Panc1 (cell line): ENCODE results near the gene EIF4E3. TPM values are rescaled to one million over a fixed set of nuclear protein-coding genes. Genes with fewer than 3 reads are reported as not detected.

Source experiments
- ATAC-seq: fragments of 200-7000 bp; cut with Tn5 transposase; 2 replicates; pipeline ENCODE4 v1.9.1; 2020; ENCODE audit warnings: mild to moderate bottlenecking, moderate library complexity
- BruUV-seq: library from RNA; stranded (reverse); fragments of 400-500 nt; replicated peaks from 2 replicates; lab custom pipeline; 2021; lab: Mats Ljungman, UMichigan
- CTCF ChIA-PET: fragments of 300-600 bp; sonication (Branson Sonifier 250); formaldehyde crosslinking; loops from one replicate; lab custom pipeline; 2022; ENCODE audit warnings: antibody characterized with exemption; lab: Charles Lee
- POLR2A ChIA-PET: fragments of 300-600 bp; sonication (Branson Sonifier 250); formaldehyde crosslinking; loops from one replicate; lab custom pipeline; 2022; ENCODE audit warnings: antibody characterized with exemption; lab: Charles Lee
- DNase-seq: peaks from one replicate; pipeline ENCODE4 v3.0.0-alpha.2; 2010; ENCODE audit warnings: low read depth, low spot score
- H3K27ac ChIP-seq: 2 replicates; pipeline ENCODE4 v1.5.1; 2011; ENCODE audit warnings: mild to moderate bottlenecking, low read length, inconsistent platforms
- H3K27me3 ChIP-seq: fragments of 200-500 bp; sonication (Bioruptor generic); 2 replicates; pipeline ENCODE4 v1.6.0; 2014; ENCODE audit warnings: low read length, inconsistent platforms; ENCODE audit not compliant: control insufficient read depth, insufficient read depth
- H3K36me3 ChIP-seq: fragments of 200-500 bp; sonication (Bioruptor generic); 2 replicates; pipeline ENCODE4 v1.5.1; 2014; ENCODE audit warnings: inconsistent platforms, mild to moderate bottlenecking, low read length, moderate library complexity; ENCODE audit not compliant: control insufficient read depth, insufficient read depth
- H3K4me1 ChIP-seq: 2 replicates; pipeline ENCODE4 v1.5.1; 2011; ENCODE audit warnings: inconsistent platforms, mild to moderate bottlenecking, low read length, moderate library complexity; ENCODE audit not compliant: control insufficient read depth, insufficient read depth
- H3K4me3 ChIP-seq, 2 experiments: 2 replicates each; pipeline ENCODE4 v1.5.1; 2011 to 2012; ENCODE audit warnings: low read depth in 2 of 2, low read length in 2 of 2, mild to moderate bottlenecking in 2 of 2, inconsistent platforms in 1 of 2, moderate library complexity in 1 of 2
- H3K9me3 ChIP-seq: fragments of 200-500 bp; sonication (Bioruptor generic); 2 replicates; pipeline ENCODE4 v1.5.1; 2014; ENCODE audit warnings: low read depth, mild to moderate bottlenecking, inconsistent platforms, low read length, moderate library complexity; ENCODE audit not compliant: control insufficient read depth, insufficient read depth
- POLR2AphosphoS5 ChIP-seq: IDR thresholded peaks from 2 replicates; pipeline ENCODE4 v1.6.1; 2012; ENCODE audit warnings: mild to moderate bottlenecking, low read depth, low read length, moderate library complexity
- SIN3A ChIP-seq: IDR thresholded peaks from 2 replicates; pipeline ENCODE4 v1.6.1; 2012; ENCODE audit warnings: low read depth, mild to moderate bottlenecking, low read length, moderate library complexity, borderline replicate concordance; ENCODE audit not compliant: insufficient read depth
- TCF7L2 ChIP-seq: IDR thresholded peaks from 2 replicates; pipeline ENCODE4 v1.6.1; 2011; ENCODE audit warnings: mild to moderate bottlenecking, low read depth, low read length, inconsistent platforms
- in situ Hi-C: cut with HindIII; loops from 2 replicates; pipeline ENCODE4 v1.10.0; 2016; ENCODE audit warnings: low sequenced_read_pairs, low pct_unique_long_range_greater_than_20kb
- intact Hi-C: fragments of 100-400 bp; cut with micrococcal nuclease; formaldehyde crosslinking; loops from one replicate; pipeline ENCODE4 v1.10.0; 2022; ENCODE audit not compliant: unreplicated experiment
- total RNA-seq: library from RNA; stranded (reverse); gene quantifications from one replicate; pipeline ENCODE4 v1.2.1, GENCODE V29; 2021; ENCODE audit not compliant: unreplicated experiment
- TF ChIP-seq, protein P1 (sequence below): fragments of 450-650 bp; IDR thresholded peaks from 2 replicates; pipeline ENCODE4 v1.5.1; 2017; ENCODE audit warnings: mild to moderate bottlenecking
- TF ChIP-seq, protein P2 (sequence below), 2 experiments: IDR thresholded peaks; 2 replicates each; pipeline ENCODE4 v1.6.1; 2011 to 2012; ENCODE audit warnings: low read depth in 2 of 2, control low read depth in 1 of 2, low read length in 1 of 2, mild to moderate bottlenecking in 1 of 2, moderate library complexity in 1 of 2; ENCODE audit not compliant: insufficient read depth in 1 of 2

The EIF4E3 gene
- total RNA-seq, 1 experiment from 2014 or later = 0.39 TPM

DNA sequence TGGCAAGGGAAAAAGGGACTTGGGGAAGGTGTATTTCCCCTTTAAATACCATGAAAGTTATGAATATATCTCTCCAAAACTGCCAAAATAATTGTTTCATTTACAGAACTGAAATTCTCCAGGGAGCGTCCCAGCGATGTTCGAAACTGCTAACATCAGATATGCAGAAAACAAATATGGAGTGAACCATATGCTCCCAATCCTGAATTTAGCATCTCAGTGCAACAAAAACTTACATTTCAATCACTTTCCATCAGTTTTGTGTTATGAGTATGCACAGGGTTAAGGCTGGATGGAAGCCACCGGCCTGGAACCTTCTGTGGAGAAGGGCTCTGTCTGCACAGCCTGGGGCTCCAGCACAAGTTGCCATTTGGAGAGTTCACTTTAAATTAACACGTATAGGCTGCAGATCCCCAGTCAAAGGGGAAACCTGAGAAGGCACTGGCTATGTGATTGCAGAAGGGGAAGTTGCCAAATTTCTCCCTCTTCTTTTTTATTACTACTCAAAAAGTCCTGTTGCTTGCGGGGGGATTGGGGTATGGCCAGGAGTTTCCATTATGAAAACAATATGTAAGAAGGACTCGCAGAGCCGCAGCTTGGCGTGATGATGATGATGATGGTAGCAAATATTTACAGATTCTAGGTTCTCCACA, 84.7 kb downstream of the EIF4E3 start:
- DNase-seq (no peak), ATAC-seq (no peak)
- no peak overlapping the region for H3K27ac ChIP-seq
- no peaks in the 10 kb centered on the region for H3K4me1 ChIP-seq
- H3K27me3 ChIP-seq = no peaks in the 10 kb centered on the region
- no TSS peak for BruUV-seq
- in situ Hi-C loops (no loop called here), intact Hi-C loops (no loop called here)
- H3K9me3 ChIP-seq = no peaks in the 10 kb centered on the region
- no peaks in the 10 kb centered on the region for H3K36me3 ChIP-seq
- ChIA-PET POLR2A (no interaction called here), CTCF (no interaction called here)
- TF ChIP-seq TCF7L2 (no peak), SIN3A (no peak), POLR2AphosphoS5 (no peak)
- TF ChIP-seq, protein P1, sequence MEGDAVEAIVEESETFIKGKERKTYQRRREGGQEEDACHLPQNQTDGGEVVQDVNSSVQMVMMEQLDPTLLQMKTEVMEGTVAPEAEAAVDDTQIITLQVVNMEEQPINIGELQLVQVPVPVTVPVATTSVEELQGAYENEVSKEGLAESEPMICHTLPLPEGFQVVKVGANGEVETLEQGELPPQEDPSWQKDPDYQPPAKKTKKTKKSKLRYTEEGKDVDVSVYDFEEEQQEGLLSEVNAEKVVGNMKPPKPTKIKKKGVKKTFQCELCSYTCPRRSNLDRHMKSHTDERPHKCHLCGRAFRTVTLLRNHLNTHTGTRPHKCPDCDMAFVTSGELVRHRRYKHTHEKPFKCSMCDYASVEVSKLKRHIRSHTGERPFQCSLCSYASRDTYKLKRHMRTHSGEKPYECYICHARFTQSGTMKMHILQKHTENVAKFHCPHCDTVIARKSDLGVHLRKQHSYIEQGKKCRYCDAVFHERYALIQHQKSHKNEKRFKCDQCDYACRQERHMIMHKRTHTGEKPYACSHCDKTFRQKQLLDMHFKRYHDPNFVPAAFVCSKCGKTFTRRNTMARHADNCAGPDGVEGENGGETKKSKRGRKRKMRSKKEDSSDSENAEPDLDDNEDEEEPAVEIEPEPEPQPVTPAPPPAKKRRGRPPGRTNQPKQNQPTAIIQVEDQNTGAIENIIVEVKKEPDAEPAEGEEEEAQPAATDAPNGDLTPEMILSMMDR = no peak
- TF ChIP-seq, protein P2, sequence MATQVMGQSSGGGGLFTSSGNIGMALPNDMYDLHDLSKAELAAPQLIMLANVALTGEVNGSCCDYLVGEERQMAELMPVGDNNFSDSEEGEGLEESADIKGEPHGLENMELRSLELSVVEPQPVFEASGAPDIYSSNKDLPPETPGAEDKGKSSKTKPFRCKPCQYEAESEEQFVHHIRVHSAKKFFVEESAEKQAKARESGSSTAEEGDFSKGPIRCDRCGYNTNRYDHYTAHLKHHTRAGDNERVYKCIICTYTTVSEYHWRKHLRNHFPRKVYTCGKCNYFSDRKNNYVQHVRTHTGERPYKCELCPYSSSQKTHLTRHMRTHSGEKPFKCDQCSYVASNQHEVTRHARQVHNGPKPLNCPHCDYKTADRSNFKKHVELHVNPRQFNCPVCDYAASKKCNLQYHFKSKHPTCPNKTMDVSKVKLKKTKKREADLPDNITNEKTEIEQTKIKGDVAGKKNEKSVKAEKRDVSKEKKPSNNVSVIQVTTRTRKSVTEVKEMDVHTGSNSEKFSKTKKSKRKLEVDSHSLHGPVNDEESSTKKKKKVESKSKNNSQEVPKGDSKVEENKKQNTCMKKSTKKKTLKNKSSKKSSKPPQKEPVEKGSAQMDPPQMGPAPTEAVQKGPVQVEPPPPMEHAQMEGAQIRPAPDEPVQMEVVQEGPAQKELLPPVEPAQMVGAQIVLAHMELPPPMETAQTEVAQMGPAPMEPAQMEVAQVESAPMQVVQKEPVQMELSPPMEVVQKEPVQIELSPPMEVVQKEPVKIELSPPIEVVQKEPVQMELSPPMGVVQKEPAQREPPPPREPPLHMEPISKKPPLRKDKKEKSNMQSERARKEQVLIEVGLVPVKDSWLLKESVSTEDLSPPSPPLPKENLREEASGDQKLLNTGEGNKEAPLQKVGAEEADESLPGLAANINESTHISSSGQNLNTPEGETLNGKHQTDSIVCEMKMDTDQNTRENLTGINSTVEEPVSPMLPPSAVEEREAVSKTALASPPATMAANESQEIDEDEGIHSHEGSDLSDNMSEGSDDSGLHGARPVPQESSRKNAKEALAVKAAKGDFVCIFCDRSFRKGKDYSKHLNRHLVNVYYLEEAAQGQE (IDR thresholded peaks at IDR 0.05; ENCODE audit: insufficient read depth in 1 of 2, low read depth in 2 of 2, low read length in 1 of 2) = no peak
- H3K4me3 ChIP-seq = no peak overlapping the region

DNA sequence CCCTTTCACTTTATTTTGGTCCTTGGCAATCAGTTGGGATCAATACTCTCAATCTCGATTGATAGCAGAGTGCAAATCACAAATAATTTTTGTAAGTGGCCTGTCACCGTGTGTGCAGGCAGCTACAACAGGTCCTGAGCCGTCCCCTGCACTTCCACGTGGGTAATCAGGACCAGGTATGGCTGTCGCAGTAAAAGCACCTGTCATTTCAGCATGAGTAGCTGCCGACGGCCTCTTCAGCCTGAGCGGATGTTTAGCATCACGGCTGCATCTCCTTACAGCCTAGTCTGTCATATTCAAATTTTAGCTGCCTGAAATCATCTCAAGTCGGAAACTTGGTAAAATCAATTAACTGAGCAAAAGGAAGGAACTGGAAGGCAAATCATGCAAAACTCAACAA, 88.7 kb downstream of the EIF4E3 start:
- intact Hi-C loops = no loop called here
- Histone ChIP-seq H3K9me3 (no peaks in the 10 kb centered on the region), H3K27ac (no peak overlapping the region), H3K4me3 (no peak overlapping the region), H3K36me3 (no peaks in the 10 kb centered on the region), H3K27me3 (no peaks in the 10 kb centered on the region), H3K4me1 (no peaks in the 10 kb centered on the region)
- in situ Hi-C loops = no loop called here
- TF ChIP-seq, protein P2 (IDR thresholded peaks at IDR 0.05; ENCODE audit: insufficient read depth in 1 of 2, low read depth in 2 of 2, low read length in 1 of 2) = no peak
- TF ChIP-seq, protein P1 = no peak
- TF ChIP-seq POLR2AphosphoS5 = no peak
- TF ChIP-seq SIN3A = no peak
- TF ChIP-seq TCF7L2 = no peak
- DNase-seq (no peak), ATAC-seq (no peak)
- POLR2A ChIA-PET = no interaction called here
- no TSS peak for BruUV-seq
- CTCF ChIA-PET = no interaction called here
